ENCODE measurements around the gene BGLAP. TPM values are rescaled to one million over a fixed set of nuclear protein-coding genes. Genes with fewer than 3 reads are reported as not detected.

Gene BGLAP
- total RNA-seq, 2 donors from 2014 or later = not detected

- Histone ChIP-seq H3K27me3 (replicated peaks; ENCODE audit: insufficient read depth) (no peaks in the 10 kb centered on the region), H3K36me3 (peaks cover 75% of the 10 kb centered on the region), H3K4me3 (no peak overlapping the region), H3K27ac (no peak overlapping the region), H3K4me1 (ENCODE audit: control insufficient read depth in 1 of 2, low read depth in 2 of 2) (no peaks in the 10 kb centered on the region), H3K9me3 (no peaks in the 10 kb centered on the region)
- no peak for TF ChIP-seq CTCF (IDR thresholded peaks at IDR 0.05)
- DNase-seq (ENCODE audit: low spot score) (no peak), ATAC-seq (ENCODE audit: insufficient number of reproducible peaks, low FRiP score, low read depth) (no peak)
These were observed 16.9 kb downstream of the BGLAP start for GRCh38 chr1:156258859-156259258.

- Histone ChIP-seq H3K27ac (no peak overlapping the region), H3K36me3 (peaks cover 68% of the 10 kb centered on the region), H3K4me3 (no peak overlapping the region), H3K27me3 (replicated peaks; ENCODE audit: insufficient read depth) (no peaks in the 10 kb centered on the region), H3K4me1 (ENCODE audit: control insufficient read depth in 1 of 2, low read depth in 2 of 2) (no peaks in the 10 kb centered on the region), H3K9me3 (no peaks in the 10 kb centered on the region)
- ATAC-seq (ENCODE audit: insufficient number of reproducible peaks, low FRiP score, low read depth) (no peak), DNase-seq (ENCODE audit: low spot score) (no peak)
- no peak for TF ChIP-seq CTCF (IDR thresholded peaks at IDR 0.05)
These were observed 17.8 kb downstream of the BGLAP start for GRCh38 chr1:156259805-156260204.

GRCh38 chr1:156260896-156261295 is 18.9 kb downstream of the BGLAP start:
- no peak for TF ChIP-seq CTCF (IDR thresholded peaks at IDR 0.05)
- H3K4me1 ChIP-seq (ENCODE audit: control insufficient read depth in 1 of 2, low read depth in 2 of 2) = no peaks in the 10 kb centered on the region
- peaks cover 78% of the 10 kb centered on the region for H3K36me3 ChIP-seq
- ATAC-seq (ENCODE audit: insufficient number of reproducible peaks, low FRiP score, low read depth) (no peak), DNase-seq (ENCODE audit: low spot score) (no peak)
- no peaks in the 10 kb centered on the region for H3K27me3 ChIP-seq (replicated peaks; ENCODE audit: insufficient read depth)
- H3K27ac ChIP-seq = no peak overlapping the region
- no peak overlapping the region for H3K4me3 ChIP-seq
- H3K9me3 ChIP-seq = no peaks in the 10 kb centered on the region

GRCh38 chr1:156262461-156263287 is 20.7 kb downstream of the BGLAP start:
- H3K36me3 ChIP-seq = peaks cover 88% of the 10 kb centered on the region
- DNase-seq (ENCODE audit: low spot score) (no peak), ATAC-seq (ENCODE audit: insufficient number of reproducible peaks, low FRiP score, low read depth) (no peak)
- no peaks in the 10 kb centered on the region for H3K27me3 ChIP-seq (replicated peaks; ENCODE audit: insufficient read depth)
- no peaks in the 10 kb centered on the region for H3K4me1 ChIP-seq (ENCODE audit: control insufficient read depth in 1 of 2, low read depth in 2 of 2)
- no peak overlapping the region for H3K27ac ChIP-seq
- H3K4me3 ChIP-seq = no peak overlapping the region
- TF ChIP-seq CTCF (IDR thresholded peaks at IDR 0.05) = no peak
- no peaks in the 10 kb centered on the region for H3K9me3 ChIP-seq

DNA sequence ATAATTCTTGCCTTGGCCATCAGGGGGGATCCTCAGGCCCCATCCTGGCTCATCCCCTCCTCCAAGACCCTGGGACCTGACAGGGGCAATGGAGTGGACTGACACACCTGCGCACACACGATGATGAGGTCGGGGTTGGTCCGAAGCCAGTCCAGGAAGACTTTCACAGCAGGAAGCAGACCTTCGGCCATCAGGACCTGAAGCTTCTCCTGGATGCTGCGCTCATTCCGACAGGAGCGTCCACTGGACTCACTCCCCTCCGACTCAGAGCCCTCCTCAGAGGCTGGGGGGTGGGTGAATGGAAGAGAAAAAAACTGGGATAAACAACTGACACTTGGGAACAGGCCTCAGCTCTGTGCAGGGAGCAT is 21.3 kb downstream of the BGLAP start:
- Histone ChIP-seq H3K9me3 (no peaks in the 10 kb centered on the region), H3K4me1 (ENCODE audit: control insufficient read depth in 1 of 2, low read depth in 2 of 2) (no peaks in the 10 kb centered on the region), H3K4me3 (no peak overlapping the region), H3K27me3 (replicated peaks; ENCODE audit: insufficient read depth) (no peaks in the 10 kb centered on the region), H3K27ac (no peak overlapping the region), H3K36me3 (peaks cover 88% of the 10 kb centered on the region)
- DNase-seq (ENCODE audit: low spot score) = no peak
- TF ChIP-seq CTCF (IDR thresholded peaks at IDR 0.05) = no peak
- ATAC-seq (ENCODE audit: insufficient number of reproducible peaks, low FRiP score, low read depth) = no peak

Data from thoracic aorta (tissue), 2 donors.